GM23338 (cell line): ENCODE results near the gene C17orf114.

ENCODE experiments used
- CREB1 ChIP-seq: fragments of 250-450 bp; sonication (Bioruptor Pico); IDR thresholded peaks from 2 replicates; pipeline ENCODE4 v1.5.0; 2020; ENCODE audit warnings: low read depth, mild to moderate bottlenecking, moderate library complexity
- ETS1 ChIP-seq: IDR thresholded peaks from 2 replicates; pipeline ENCODE4 v1.6.1; 2016; ENCODE audit warnings: antibody characterized with exemption
- EZH2 ChIP-seq: fragments of 200-600 bp; sonication (generic); IDR thresholded peaks from one replicate; pipeline ENCODE4 v1.8.0; 2017; ENCODE audit warnings: antibody characterized with exemption, mild to moderate bottlenecking, low read depth; ENCODE audit not compliant: unreplicated experiment
- EZH2phosphoT487 ChIP-seq: fragments of 200-600 bp; sonication (generic); IDR thresholded peaks from one replicate; pipeline ENCODE4 v1.8.1; 2018; ENCODE audit warnings: antibody characterized with exemption; ENCODE audit not compliant: unreplicated experiment
- JUNB ChIP-seq: IDR thresholded peaks from one replicate; pipeline ENCODE4 v1.6.1; 2016; ENCODE audit warnings: antibody characterized with exemption; ENCODE audit not compliant: unreplicated experiment
- NANOG ChIP-seq: IDR thresholded peaks from 2 replicates; pipeline ENCODE4 v1.6.1; 2016; ENCODE audit warnings: antibody characterized with exemption, borderline replicate concordance
- POLR2AphosphoS5 ChIP-seq: IDR thresholded peaks from 2 replicates; pipeline ENCODE4 v1.6.1; 2016; ENCODE audit warnings: antibody characterized with exemption, low read depth
- REST ChIP-seq: IDR thresholded peaks from one replicate; pipeline ENCODE4 v1.6.1; 2018; ENCODE audit warnings: antibody characterized with exemption; ENCODE audit not compliant: unreplicated experiment
- STAT1 ChIP-seq: IDR thresholded peaks from one replicate; pipeline ENCODE4 v1.6.1; 2016; ENCODE audit warnings: antibody characterized with exemption; ENCODE audit not compliant: unreplicated experiment
- ZNF114 ChIP-seq: fragments of 250-450 bp; sonication (Bioruptor Pico); IDR thresholded peaks from 2 replicates; pipeline ENCODE4 v1.5.0; 2020; ENCODE audit warnings: mild to moderate bottlenecking, moderate library complexity
- ZNF331 ChIP-seq: fragments of 250-450 bp; sonication (Bioruptor Pico); IDR thresholded peaks from 2 replicates; pipeline ENCODE4 v1.5.0; 2020; ENCODE audit warnings: low read depth, mild to moderate bottlenecking, moderate library complexity
- TF ChIP-seq, protein P1 (sequence below), 2 experiments: fragments of 200-600 bp in 1 of 2; sonication (generic) in 1 of 2; conservative IDR thresholded peaks; 2 replicates each; pipeline versions ENCODE4 v1.5.1 to v1.6.1; 2016 to 2017; ENCODE audit warnings: antibody characterized with exemption in 2 of 2, low read depth in 2 of 2, mild to moderate bottlenecking in 2 of 2, moderate library complexity in 1 of 2

- TF ChIP-seq CREB1 (CRISPR knock-in tag) (no peak), EZH2phosphoT487 (no peak), ZNF331 (CRISPR knock-in tag) (no peak), POLR2AphosphoS5 (no peak), EZH2 (no peak), REST (no peak), NANOG (no peak), JUNB (no peak), STAT1 (no peak), ZNF114 (CRISPR knock-in tag) (no peak), ETS1 (no peak)
- TF ChIP-seq, protein P1, sequence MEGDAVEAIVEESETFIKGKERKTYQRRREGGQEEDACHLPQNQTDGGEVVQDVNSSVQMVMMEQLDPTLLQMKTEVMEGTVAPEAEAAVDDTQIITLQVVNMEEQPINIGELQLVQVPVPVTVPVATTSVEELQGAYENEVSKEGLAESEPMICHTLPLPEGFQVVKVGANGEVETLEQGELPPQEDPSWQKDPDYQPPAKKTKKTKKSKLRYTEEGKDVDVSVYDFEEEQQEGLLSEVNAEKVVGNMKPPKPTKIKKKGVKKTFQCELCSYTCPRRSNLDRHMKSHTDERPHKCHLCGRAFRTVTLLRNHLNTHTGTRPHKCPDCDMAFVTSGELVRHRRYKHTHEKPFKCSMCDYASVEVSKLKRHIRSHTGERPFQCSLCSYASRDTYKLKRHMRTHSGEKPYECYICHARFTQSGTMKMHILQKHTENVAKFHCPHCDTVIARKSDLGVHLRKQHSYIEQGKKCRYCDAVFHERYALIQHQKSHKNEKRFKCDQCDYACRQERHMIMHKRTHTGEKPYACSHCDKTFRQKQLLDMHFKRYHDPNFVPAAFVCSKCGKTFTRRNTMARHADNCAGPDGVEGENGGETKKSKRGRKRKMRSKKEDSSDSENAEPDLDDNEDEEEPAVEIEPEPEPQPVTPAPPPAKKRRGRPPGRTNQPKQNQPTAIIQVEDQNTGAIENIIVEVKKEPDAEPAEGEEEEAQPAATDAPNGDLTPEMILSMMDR (conservative IDR thresholded peaks at IDR 0.05; ENCODE audit: low read depth in 2 of 2): no peak
Measured at GRCh38 chr17:4786106-4786511, 16.0 kb downstream of the C17orf114 start, which contains the start of gene VMO1.
